Measurements from ENCODE around the gene PFKFB4. TPM values are rescaled to one million over a fixed set of nuclear protein-coding genes. Genes with fewer than 3 reads are reported as not detected.
"Not testable (repeated sequence)": the region's sequence is repeated elsewhere in the genome, so short reads cannot be mapped to it uniquely, and the experiment has no call there.

The PFKFB4 gene
- total RNA-seq, 1 donor from 2014 or later, result 8.3 TPM

GRCh38 chr3:48558493-48559134, 2.0 kb upstream of the PFKFB4 start:
- no peak for ATAC-seq

GRCh38 chr3:48555949-48556795, 431 bp downstream of the PFKFB4 start:
- no peak for ATAC-seq

GRCh38 chr3:48555231-48555948, 1.2 kb downstream of the PFKFB4 start:
- ATAC-seq, result no peak

GRCh38 chr3:48553886-48554845, 2.4 kb downstream of the PFKFB4 start:
- no peak for ATAC-seq

- ATAC-seq, result no peak
These were observed 3.2 kb downstream of the PFKFB4 start for GRCh38 chr3:48553361-48553760.

- ATAC-seq, result no peak
These were observed 4.3 kb downstream of the PFKFB4 start for GRCh38 chr3:48552111-48552951.

GRCh38 chr3:48551651-48552050, 5.0 kb downstream of the PFKFB4 start:
- ATAC-seq, result not testable (repeated sequence)

- peak; percentile 81 for ATAC-seq
These were observed 7.6 kb downstream of the PFKFB4 start for GRCh38 chr3:48548729-48549705.

- no peak for ATAC-seq
These were observed 8.5 kb downstream of the PFKFB4 start for GRCh38 chr3:48548126-48548525.

GRCh38 chr3:48546203-48546829, 10.3 kb downstream of the PFKFB4 start:
- no peak for ATAC-seq

- ATAC-seq, result no peak
These were observed 12.5 kb downstream of the PFKFB4 start for GRCh38 chr3:48544141-48544540.

- ATAC-seq, result no peak
These were observed 13.2 kb downstream of the PFKFB4 start for GRCh38 chr3:48543271-48543866.

GRCh38 chr3:48538451-48538850, 18.2 kb downstream of the PFKFB4 start:
- ATAC-seq, result no peak

- no peak for ATAC-seq
These were observed 19.8 kb downstream of the PFKFB4 start for GRCh38 chr3:48536785-48537184.

GRCh38 chr3:48536116-48536515, 20.5 kb downstream of the PFKFB4 start:
- no peak for ATAC-seq

- peak; percentile 97 for ATAC-seq
These were observed 21.0 kb downstream of the PFKFB4 start for GRCh38 chr3:48535578-48535977.

GRCh38 chr3:48532977-48533337, 23.6 kb downstream of the PFKFB4 start:
- ATAC-seq, result no peak

- no peak for ATAC-seq
These were observed 24.2 kb downstream of the PFKFB4 start for GRCh38 chr3:48532271-48532976.

All from esophagus mucosa (tissue), 1 donor.